MM.1S (cell line): ENCODE results near the gene DAB2IP.

ENCODE experiments used
- DNase-seq: peaks from one replicate; pipeline ENCODE4 v3.0.0-alpha.2; 2015
- H2AFZ ChIP-seq: fragments of 300-600 bp; sonication (generic); 2 replicates; pipeline ENCODE4 v1.6.0; 2016; ENCODE audit warnings: antibody characterized with exemption, low read length
- H3F3A ChIP-seq: fragments of 300-600 bp; sonication (generic); 2 replicates; pipeline ENCODE4 v1.6.1; 2016; ENCODE audit warnings: mild to moderate bottlenecking, antibody characterized with exemption, low read length, moderate library complexity, mixed read lengths; ENCODE audit not compliant: insufficient read depth
- H3K27ac ChIP-seq: fragments of 300-600 bp; sonication (generic); 2 replicates; pipeline ENCODE4 v1.5.1; 2016; ENCODE audit warnings: mild to moderate bottlenecking, low read length
- H3K27me3 ChIP-seq: fragments of 300-600 bp; sonication (generic); replicated peaks from 2 replicates; pipeline ENCODE4 v1.6.0; 2016; ENCODE audit warnings: low read length; ENCODE audit not compliant: insufficient read depth
- H3K36me3 ChIP-seq: fragments of 300-600 bp; sonication (generic); replicated peaks from 2 replicates; pipeline ENCODE4 v1.6.1; 2016; ENCODE audit warnings: mild to moderate bottlenecking, low read length, mixed read lengths; ENCODE audit not compliant: insufficient read depth
- H3K4me1 ChIP-seq: fragments of 300-600 bp; sonication (generic); 2 replicates; pipeline ENCODE4 v1.6.1; 2016; ENCODE audit warnings: low read length, mixed read lengths
- H3K4me2 ChIP-seq: fragments of 300-600 bp; sonication (generic); 2 replicates; pipeline ENCODE4 v1.6.0; 2016; ENCODE audit warnings: low read depth, low read length
- H3K4me3 ChIP-seq: fragments of 300-600 bp; sonication (generic); 2 replicates; pipeline ENCODE4 v1.5.1; 2016; ENCODE audit warnings: low read length, mixed read lengths
- H3K79me2 ChIP-seq: fragments of 300-600 bp; sonication (generic); 2 replicates; pipeline ENCODE4 v1.6.1; 2016; ENCODE audit warnings: mixed run types, low read length, mixed read lengths
- H3K9ac ChIP-seq: fragments of 300-600 bp; sonication (generic); 2 replicates; pipeline ENCODE4 v1.6.1; 2016; ENCODE audit warnings: low read length, mixed read lengths
- H3K9me2 ChIP-seq: fragments of 300-600 bp; sonication (generic); replicated peaks from 2 replicates; pipeline ENCODE4 v1.6.1; 2016; ENCODE audit warnings: mild to moderate bottlenecking, low read length, mixed read lengths; ENCODE audit not compliant: insufficient read depth
- H3K9me3 ChIP-seq: fragments of 300-600 bp; sonication (generic); replicated peaks from 2 replicates; pipeline ENCODE4 v1.6.1; 2016; ENCODE audit warnings: mild to moderate bottlenecking, low read length, mixed read lengths; ENCODE audit not compliant: insufficient read depth
- H4K20me1 ChIP-seq: fragments of 300-600 bp; sonication (generic); 2 replicates; pipeline ENCODE4 v1.6.1; 2016; ENCODE audit warnings: mild to moderate bottlenecking, low read length, moderate library complexity, mixed read lengths; ENCODE audit not compliant: insufficient read depth
- EZH2 ChIP-seq: fragments of 300-600 bp; sonication (generic); optimal IDR thresholded peaks from 2 replicates; pipeline ENCODE3; 2017; ENCODE audit warnings: low read depth, mild to moderate bottlenecking, antibody characterized with exemption, low read length, mixed read lengths
- EZH2phosphoT487 ChIP-seq: fragments of 300-600 bp; sonication (generic); IDR thresholded peaks from 2 replicates; pipeline ENCODE4 v1.6.1; 2018; ENCODE audit warnings: antibody characterized with exemption, low read length
- TF ChIP-seq, protein P1 (sequence below): fragments of 300-600 bp; sonication (generic); IDR thresholded peaks from 2 replicates; pipeline ENCODE4 v1.5.1; 2016; ENCODE audit warnings: antibody characterized with exemption, low read length, mixed read lengths

The DAB2IP gene

DNA sequence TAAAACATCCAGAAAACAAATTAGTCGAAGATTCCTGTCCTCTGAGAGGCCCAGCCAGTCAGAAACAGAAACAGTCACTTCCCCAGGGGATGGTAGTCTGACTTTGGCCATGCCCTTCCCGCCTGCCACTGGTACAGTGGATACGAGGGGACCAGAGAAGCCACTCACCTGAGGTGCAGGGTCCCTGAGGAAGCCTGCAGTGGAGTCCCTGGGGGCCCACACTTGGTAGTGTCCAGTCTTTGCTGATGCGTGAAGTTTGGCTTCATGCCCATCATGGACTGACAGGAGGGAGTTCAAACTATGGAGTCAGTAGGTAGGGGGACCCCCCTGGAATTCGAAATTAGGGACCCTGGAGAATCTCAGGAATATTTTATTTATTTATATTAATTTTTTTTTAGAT, 147.5 kb downstream of the DAB2IP start:
- H3K27ac ChIP-seq: no peak overlapping the region
- no peaks in the 10 kb centered on the region for H3K9me2 ChIP-seq
- no peaks in the 10 kb centered on the region for H3K27me3 ChIP-seq
- no peak overlapping the region for H3K4me3 ChIP-seq
- TF ChIP-seq, protein P1, sequence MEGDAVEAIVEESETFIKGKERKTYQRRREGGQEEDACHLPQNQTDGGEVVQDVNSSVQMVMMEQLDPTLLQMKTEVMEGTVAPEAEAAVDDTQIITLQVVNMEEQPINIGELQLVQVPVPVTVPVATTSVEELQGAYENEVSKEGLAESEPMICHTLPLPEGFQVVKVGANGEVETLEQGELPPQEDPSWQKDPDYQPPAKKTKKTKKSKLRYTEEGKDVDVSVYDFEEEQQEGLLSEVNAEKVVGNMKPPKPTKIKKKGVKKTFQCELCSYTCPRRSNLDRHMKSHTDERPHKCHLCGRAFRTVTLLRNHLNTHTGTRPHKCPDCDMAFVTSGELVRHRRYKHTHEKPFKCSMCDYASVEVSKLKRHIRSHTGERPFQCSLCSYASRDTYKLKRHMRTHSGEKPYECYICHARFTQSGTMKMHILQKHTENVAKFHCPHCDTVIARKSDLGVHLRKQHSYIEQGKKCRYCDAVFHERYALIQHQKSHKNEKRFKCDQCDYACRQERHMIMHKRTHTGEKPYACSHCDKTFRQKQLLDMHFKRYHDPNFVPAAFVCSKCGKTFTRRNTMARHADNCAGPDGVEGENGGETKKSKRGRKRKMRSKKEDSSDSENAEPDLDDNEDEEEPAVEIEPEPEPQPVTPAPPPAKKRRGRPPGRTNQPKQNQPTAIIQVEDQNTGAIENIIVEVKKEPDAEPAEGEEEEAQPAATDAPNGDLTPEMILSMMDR: no peak
- no peak for TF ChIP-seq EZH2
- no peak for TF ChIP-seq EZH2phosphoT487
- no peaks in the 10 kb centered on the region for H3K4me1 ChIP-seq
- H3F3A ChIP-seq: no peaks in the 10 kb centered on the region
- no peak overlapping the region for H2AFZ ChIP-seq
- H3K36me3 ChIP-seq: no peaks in the 10 kb centered on the region
- no peak overlapping the region for H3K4me2 ChIP-seq
- no peak for DNase-seq
- no peaks in the 10 kb centered on the region for H3K79me2 ChIP-seq
- no peaks in the 10 kb centered on the region for H4K20me1 ChIP-seq
- no peak overlapping the region for H3K9ac ChIP-seq
- H3K9me3 ChIP-seq: no peaks in the 10 kb centered on the region

DNA sequence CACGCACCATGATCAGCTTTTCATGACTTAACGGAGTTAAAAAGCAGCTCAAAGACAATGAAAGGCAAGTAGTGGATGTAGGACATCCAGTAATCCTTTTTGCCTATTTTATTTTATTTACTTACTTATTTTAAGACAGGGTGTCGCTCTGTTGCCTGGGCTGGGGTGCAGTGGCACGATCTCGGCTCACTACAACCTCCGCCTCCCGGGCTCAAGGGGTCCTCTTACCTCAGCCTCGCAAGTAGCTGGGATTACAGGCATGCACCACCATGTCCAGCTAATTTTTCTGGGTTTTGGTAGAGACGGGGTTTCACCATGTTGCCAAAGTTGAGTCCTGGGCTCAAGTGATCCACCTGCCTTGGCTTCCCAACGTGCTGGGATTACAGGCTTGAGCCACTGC, 148.9 kb downstream of the DAB2IP start:
- TF ChIP-seq EZH2: no peak
- TF ChIP-seq EZH2phosphoT487: no peak
- TF ChIP-seq, protein P1: no peak
- Histone ChIP-seq H3K4me1 (no peaks in the 10 kb centered on the region), H3K27me3 (no peaks in the 10 kb centered on the region), H3K4me3 (no peak overlapping the region), H3K36me3 (no peaks in the 10 kb centered on the region), H3K9ac (no peak overlapping the region), H3K27ac (no peak overlapping the region), H4K20me1 (no peaks in the 10 kb centered on the region), H2AFZ (no peak overlapping the region), H3K4me2 (no peak overlapping the region), H3K79me2 (no peaks in the 10 kb centered on the region), H3K9me3 (no peaks in the 10 kb centered on the region), H3K9me2 (no peaks in the 10 kb centered on the region), H3F3A (no peaks in the 10 kb centered on the region)
- no peak for DNase-seq

DNA sequence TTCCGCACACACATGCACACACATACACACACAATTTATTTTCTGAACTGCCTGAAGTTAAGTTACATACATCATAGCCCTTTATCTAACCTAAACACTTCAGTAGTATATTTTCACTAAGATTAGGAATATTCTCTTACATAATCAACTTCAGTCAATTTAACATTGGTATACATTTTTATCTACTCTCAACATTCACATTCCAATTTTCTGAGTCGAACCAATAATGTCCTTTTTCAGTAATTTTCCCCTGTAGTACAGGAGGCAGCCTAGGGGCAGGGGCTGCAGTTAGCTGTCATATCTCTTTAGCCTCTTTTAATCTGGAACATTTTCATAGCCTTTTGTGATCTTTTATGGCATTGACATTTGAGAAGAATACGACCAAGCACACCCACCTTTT, 150.1 kb downstream of the DAB2IP start:
- H3K4me3 ChIP-seq: no peak overlapping the region

More for the DNA sequence above, 150.1 kb downstream of the DAB2IP start:
- Histone ChIP-seq H3K27ac (no peak overlapping the region), H3K27me3 (no peaks in the 10 kb centered on the region), H3K4me1 (no peaks in the 10 kb centered on the region), H3K79me2 (no peaks in the 10 kb centered on the region), H3F3A (no peaks in the 10 kb centered on the region), H3K36me3 (no peaks in the 10 kb centered on the region), H3K4me2 (no peak overlapping the region), H3K9me3 (no peaks in the 10 kb centered on the region), H3K9ac (no peak overlapping the region), H3K9me2 (no peaks in the 10 kb centered on the region), H2AFZ (no peak overlapping the region), H4K20me1 (no peaks in the 10 kb centered on the region)
- DNase-seq: no peak
- TF ChIP-seq, protein P1: no peak
- no peak for TF ChIP-seq EZH2phosphoT487
- TF ChIP-seq EZH2: no peak
